Panc1 (cell line): ENCODE results near the gene CEBPE. TPM values are rescaled to one million over a fixed set of nuclear protein-coding genes. Genes with fewer than 3 reads are reported as not detected.

Experiments used
- ATAC-seq: fragments of 200-7000 bp; cut with Tn5 transposase; 2 replicates; pipeline ENCODE4 v1.9.1; 2020; ENCODE audit warnings: mild to moderate bottlenecking, moderate library complexity
- BruUV-seq: library from RNA; stranded (reverse); fragments of 400-500 nt; replicated peaks from 2 replicates; lab custom pipeline; 2021; lab: Mats Ljungman, UMichigan
- CTCF ChIA-PET: fragments of 300-600 bp; sonication (Branson Sonifier 250); formaldehyde crosslinking; loops from one replicate; lab custom pipeline; 2022; ENCODE audit warnings: antibody characterized with exemption; lab: Charles Lee
- POLR2A ChIA-PET: fragments of 300-600 bp; sonication (Branson Sonifier 250); formaldehyde crosslinking; loops from one replicate; lab custom pipeline; 2022; ENCODE audit warnings: antibody characterized with exemption; lab: Charles Lee
- DNase-seq: peaks from one replicate; pipeline ENCODE4 v3.0.0-alpha.2; 2010; ENCODE audit warnings: low read depth, low spot score
- H3K27ac ChIP-seq: 2 replicates; pipeline ENCODE4 v1.5.1; 2011; ENCODE audit warnings: mild to moderate bottlenecking, low read length, inconsistent platforms
- H3K27me3 ChIP-seq: fragments of 200-500 bp; sonication (Bioruptor generic); 2 replicates; pipeline ENCODE4 v1.6.0; 2014; ENCODE audit warnings: low read length, inconsistent platforms; ENCODE audit not compliant: control insufficient read depth, insufficient read depth
- H3K36me3 ChIP-seq: fragments of 200-500 bp; sonication (Bioruptor generic); 2 replicates; pipeline ENCODE4 v1.5.1; 2014; ENCODE audit warnings: inconsistent platforms, mild to moderate bottlenecking, low read length, moderate library complexity; ENCODE audit not compliant: control insufficient read depth, insufficient read depth
- H3K4me1 ChIP-seq: 2 replicates; pipeline ENCODE4 v1.5.1; 2011; ENCODE audit warnings: inconsistent platforms, mild to moderate bottlenecking, low read length, moderate library complexity; ENCODE audit not compliant: control insufficient read depth, insufficient read depth
- H3K4me3 ChIP-seq, 2 experiments: 2 replicates each; pipeline ENCODE4 v1.5.1; 2011 to 2012; ENCODE audit warnings: low read depth in 2 of 2, low read length in 2 of 2, mild to moderate bottlenecking in 2 of 2, inconsistent platforms in 1 of 2, moderate library complexity in 1 of 2
- H3K9me3 ChIP-seq: fragments of 200-500 bp; sonication (Bioruptor generic); 2 replicates; pipeline ENCODE4 v1.5.1; 2014; ENCODE audit warnings: low read depth, mild to moderate bottlenecking, inconsistent platforms, low read length, moderate library complexity; ENCODE audit not compliant: control insufficient read depth, insufficient read depth
- CTCF ChIP-seq: fragments of 450-650 bp; IDR thresholded peaks from 2 replicates; pipeline ENCODE4 v1.5.1; 2017; ENCODE audit warnings: mild to moderate bottlenecking
- POLR2AphosphoS5 ChIP-seq: IDR thresholded peaks from 2 replicates; pipeline ENCODE4 v1.6.1; 2012; ENCODE audit warnings: mild to moderate bottlenecking, low read depth, low read length, moderate library complexity
- REST ChIP-seq, 2 experiments: IDR thresholded peaks; 2 replicates each; pipeline ENCODE4 v1.6.1; 2011 to 2012; ENCODE audit warnings: low read depth in 2 of 2, control low read depth in 1 of 2, low read length in 1 of 2, mild to moderate bottlenecking in 1 of 2, moderate library complexity in 1 of 2; ENCODE audit not compliant: insufficient read depth in 1 of 2
- SIN3A ChIP-seq: IDR thresholded peaks from 2 replicates; pipeline ENCODE4 v1.6.1; 2012; ENCODE audit warnings: low read depth, mild to moderate bottlenecking, low read length, moderate library complexity, borderline replicate concordance; ENCODE audit not compliant: insufficient read depth
- TCF7L2 ChIP-seq: IDR thresholded peaks from 2 replicates; pipeline ENCODE4 v1.6.1; 2011; ENCODE audit warnings: mild to moderate bottlenecking, low read depth, low read length, inconsistent platforms
- in situ Hi-C: cut with HindIII; loops from 2 replicates; pipeline ENCODE4 v1.10.0; 2016; ENCODE audit warnings: low sequenced_read_pairs, low pct_unique_long_range_greater_than_20kb
- intact Hi-C: fragments of 100-400 bp; cut with micrococcal nuclease; formaldehyde crosslinking; loops from one replicate; pipeline ENCODE4 v1.10.0; 2022; ENCODE audit not compliant: unreplicated experiment
- total RNA-seq: library from RNA; stranded (reverse); gene quantifications from one replicate; pipeline ENCODE4 v1.2.1, GENCODE V29; 2021; ENCODE audit not compliant: unreplicated experiment

Gene CEBPE
- total RNA-seq, 1 experiment from 2014 or later, result not detected

- TF ChIP-seq SIN3A (no peak), CTCF (no peak), TCF7L2 (no peak), POLR2AphosphoS5 (no peak)
- no TSS peak for BruUV-seq
- Histone ChIP-seq H3K36me3 (peaks cover 26% of the 10 kb centered on the region), H3K4me3 (peak overlapping the region in 1 of 2 experiments; percentile 95; a peak in 2 of 4 replicates), H3K27me3 (no peaks in the 10 kb centered on the region), H3K4me1 (peaks cover 16% of the 10 kb centered on the region), H3K27ac (peak overlapping the region; percentile 96), H3K9me3 (no peaks in the 10 kb centered on the region)
- ChIA-PET POLR2A (no interaction called here), CTCF (interaction anchor here (0.7 kb wide), 1 partner anchor 22 kb away, joined by 4 read pairs; no protein-coding TSS in a partner anchor)
- DNase-seq (no peak), ATAC-seq (peak; percentile 14; the same call in 1 of the 2 replicates)
- in situ Hi-C loops, result no loop called here
- intact Hi-C loops, result no loop called here
Observed at GRCh38 chr14:23071921-23072539, 47.0 kb downstream of the CEBPE start.

GRCh38 chr14:23071244-23071920, 47.7 kb downstream of the CEBPE start:
- BruUV-seq, result no TSS peak
- peak; percentile 93 for TF ChIP-seq POLR2AphosphoS5
- TF ChIP-seq CTCF, result no peak
- Histone ChIP-seq H3K27me3 (no peaks in the 10 kb centered on the region), H3K9me3 (no peaks in the 10 kb centered on the region), H3K4me1 (peaks cover 16% of the 10 kb centered on the region), H3K4me3 (peak overlapping the region; percentile 92 to 95), H3K36me3 (peaks cover 22% of the 10 kb centered on the region), H3K27ac (peak overlapping the region; percentile 96)
- ChIA-PET POLR2A (no interaction called here), CTCF (interaction anchor here (0.6 to 0.7 kb wide), 2 partner anchors 23 to 217 kb away, joined by 4 to 9 read pairs; no protein-coding TSS in a partner anchor)
- peak; percentile 94 for ATAC-seq
- in situ Hi-C loops (no loop called here), intact Hi-C loops (no loop called here)
- no peak for DNase-seq

- ATAC-seq (no peak), DNase-seq (no peak)
- H3K36me3 ChIP-seq, result peaks cover 20% of the 10 kb centered on the region
- intact Hi-C loops, result no loop called here
- H3K27me3 ChIP-seq, result no peaks in the 10 kb centered on the region
- TF ChIP-seq TCF7L2 (no peak), SIN3A (no peak), POLR2AphosphoS5 (no peak), CTCF (no peak), REST (IDR thresholded peaks at IDR 0.05; ENCODE audit: insufficient read depth in 1 of 2, low read depth in 2 of 2, low read length in 1 of 2) (no peak)
- in situ Hi-C loops, result no loop called here
- H3K9me3 ChIP-seq, result no peaks in the 10 kb centered on the region
- no TSS peak for BruUV-seq
- H3K27ac ChIP-seq, result peak overlapping the region; percentile 96
- peaks cover 16% of the 10 kb centered on the region for H3K4me1 ChIP-seq
- ChIA-PET POLR2A (interaction anchor here (0.5 kb wide), 1 partner anchor 136 kb away, joined by 4 read pairs; no protein-coding TSS in a partner anchor), CTCF (interaction anchor here (0.6 to 0.7 kb wide), 2 partner anchors 10 to 12 kb away, joined by 3 to 5 read pairs; no protein-coding TSS in a partner anchor)
- H3K4me3 ChIP-seq, result peak overlapping the region; percentile 92 to 95
Observed at GRCh38 chr14:23070262-23071129, 48.6 kb downstream of the CEBPE start.
